SK-N-SH treated with all-trans-retinoic acid at 6 μM for 48 hours (cell line): Measurements from ENCODE around the gene KLHL26.
A peak's percentile ranks its signal among the peaks of the same experiment; 100 is the strongest.

ENCODE experiments used
- ATAC-seq: fragments of 200-7000 bp; cut with Tn5 transposase; 3 replicates; pipeline ENCODE4 v1.9.1; 2020; ENCODE audit warnings: mild to moderate bottlenecking, moderate library complexity
- ARNTL ChIP-seq: fragments of 450-650 bp; formaldehyde crosslinking; IDR thresholded peaks from 2 replicates; pipeline ENCODE4 v1.5.0; 2020; ENCODE audit warnings: low read depth, mild to moderate bottlenecking, moderate library complexity, borderline replicate concordance
- BACH2 ChIP-seq: fragments of 250-450 bp; sonication (Bioruptor Pico); IDR thresholded peaks from 2 replicates; pipeline ENCODE4 v1.9.0; 2021; ENCODE audit warnings: mild to moderate bottlenecking, borderline replicate concordance
- CREB5 ChIP-seq: fragments of 250-450 bp; sonication (Bioruptor Pico); IDR thresholded peaks from 2 replicates; pipeline ENCODE4 v1.5.1; 2020; ENCODE audit warnings: low read depth, mild to moderate bottlenecking, moderate library complexity
- ESRRG ChIP-seq: fragments of 250-450 bp; sonication (Bioruptor Pico); IDR thresholded peaks from 2 replicates; pipeline ENCODE4 v1.6.1; 2021; ENCODE audit warnings: mild to moderate bottlenecking
- GLIS3 ChIP-seq: fragments of 250-450 bp; sonication (Bioruptor Pico); IDR thresholded peaks from 2 replicates; pipeline ENCODE4 v1.5.0; 2020; ENCODE audit warnings: mild to moderate bottlenecking, moderate library complexity
- ISL1 ChIP-seq: fragments of 250-450 bp; sonication (Bioruptor Pico); IDR thresholded peaks from 2 replicates; pipeline ENCODE4 v2.1.2; 2022; ENCODE audit warnings: mild to moderate bottlenecking, moderate library complexity
- OSR1 ChIP-seq: fragments of 250-450 bp; sonication (Bioruptor Pico); IDR thresholded peaks from 2 replicates; pipeline ENCODE4 v1.8.0; 2022; ENCODE audit warnings: moderate library complexity, mild to moderate bottlenecking, inconsistent platforms
- PPARA ChIP-seq: fragments of 250-450 bp; sonication (Bioruptor Pico); IDR thresholded peaks from 2 replicates; pipeline ENCODE4 v1.5.0; 2020; ENCODE audit warnings: mild to moderate bottlenecking, borderline replicate concordance
- RARB ChIP-seq: fragments of 250-450 bp; sonication (Bioruptor Pico); IDR thresholded peaks from 2 replicates; pipeline ENCODE4 v1.8.0; 2021; ENCODE audit warnings: mild to moderate bottlenecking, moderate library complexity
- SNAI2 ChIP-seq: fragments of 250-450 bp; sonication (Bioruptor Pico); IDR thresholded peaks from 2 replicates; pipeline ENCODE4 v1.5.0; 2020; ENCODE audit warnings: mild to moderate bottlenecking, moderate library complexity
- TCF4 ChIP-seq: fragments of 250-450 bp; sonication (Bioruptor Pico); IDR thresholded peaks from 2 replicates; pipeline ENCODE4 v1.8.0; 2021; ENCODE audit warnings: mild to moderate bottlenecking, moderate library complexity, borderline replicate concordance
- TOX ChIP-seq: fragments of 250-450 bp; sonication (Bioruptor Pico); IDR thresholded peaks from 2 replicates; pipeline ENCODE4 v1.8.0; 2021; ENCODE audit warnings: mild to moderate bottlenecking, moderate library complexity, borderline replicate concordance
- ZC3H10 ChIP-seq: fragments of 250-450 bp; sonication (Bioruptor Pico); IDR thresholded peaks from 2 replicates; pipeline ENCODE4 v1.5.1; 2021; ENCODE audit warnings: mild to moderate bottlenecking, moderate library complexity
- ZFP3 ChIP-seq: fragments of 250-450 bp; sonication (Bioruptor Pico); IDR thresholded peaks from 2 replicates; pipeline ENCODE4 v1.5.0; 2020; ENCODE audit warnings: mild to moderate bottlenecking, moderate library complexity
- ZFP30 ChIP-seq: fragments of 450-650 bp; formaldehyde crosslinking; IDR thresholded peaks from 2 replicates; pipeline ENCODE4 v1.5.0; 2022; ENCODE audit warnings: mild to moderate bottlenecking, moderate library complexity
- ZNF565 ChIP-seq: fragments of 450-650 bp; formaldehyde crosslinking; conservative IDR thresholded peaks from 2 replicates; pipeline ENCODE4 v1.5.0; 2020; ENCODE audit warnings: low read depth, mild to moderate bottlenecking, moderate library complexity
- ZNF70 ChIP-seq: fragments of 450-650 bp; formaldehyde crosslinking; IDR thresholded peaks from 2 replicates; pipeline ENCODE4 v1.5.0; 2020; ENCODE audit warnings: mild to moderate bottlenecking, moderate library complexity
- ZNF8 ChIP-seq: fragments of 450-650 bp; formaldehyde crosslinking; IDR thresholded peaks from 2 replicates; pipeline ENCODE4 v1.5.0; 2020; ENCODE audit warnings: mild to moderate bottlenecking, moderate library complexity
- TF ChIP-seq, protein P1 (sequence below): fragments of 250-450 bp; sonication (Bioruptor Pico); IDR thresholded peaks from 2 replicates; pipeline ENCODE4 v1.5.1; 2021; ENCODE audit warnings: mild to moderate bottlenecking, moderate library complexity
- TF ChIP-seq, protein P2 (sequence below): fragments of 250-450 bp; sonication (Bioruptor Pico); IDR thresholded peaks from 2 replicates; pipeline ENCODE4 v1.8.0; 2020; ENCODE audit warnings: mild to moderate bottlenecking, moderate library complexity, borderline replicate concordance
- TF ChIP-seq, protein P3 (sequence below): fragments of 250-450 bp; sonication (Bioruptor Pico); IDR thresholded peaks from 2 replicates; pipeline ENCODE4 v1.5.0; 2020; ENCODE audit warnings: mild to moderate bottlenecking, moderate library complexity

KLHL26 gene

GRCh38 chr19:18612051-18612771, 24.6 kb upstream of the KLHL26 start:
- TF ChIP-seq, protein P1, sequence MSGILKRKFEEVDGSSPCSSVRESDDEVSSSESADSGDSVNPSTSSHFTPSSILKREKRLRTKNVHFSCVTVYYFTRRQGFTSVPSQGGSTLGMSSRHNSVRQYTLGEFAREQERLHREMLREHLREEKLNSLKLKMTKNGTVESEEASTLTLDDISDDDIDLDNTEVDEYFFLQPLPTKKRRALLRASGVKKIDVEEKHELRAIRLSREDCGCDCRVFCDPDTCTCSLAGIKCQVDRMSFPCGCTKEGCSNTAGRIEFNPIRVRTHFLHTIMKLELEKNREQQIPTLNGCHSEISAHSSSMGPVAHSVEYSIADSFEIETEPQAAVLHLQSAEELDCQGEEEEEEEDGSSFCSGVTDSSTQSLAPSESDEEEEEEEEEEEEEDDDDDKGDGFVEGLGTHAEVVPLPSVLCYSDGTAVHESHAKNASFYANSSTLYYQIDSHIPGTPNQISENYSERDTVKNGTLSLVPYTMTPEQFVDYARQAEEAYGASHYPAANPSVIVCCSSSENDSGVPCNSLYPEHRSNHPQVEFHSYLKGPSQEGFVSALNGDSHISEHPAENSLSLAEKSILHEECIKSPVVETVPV, result no peak
- TF ChIP-seq ZFP30 (CRISPR knock-in tag) (no peak), ZC3H10 (CRISPR knock-in tag) (no peak)
- ATAC-seq, result peak; percentile 25

- ATAC-seq, result peak; percentile 62
- TF ChIP-seq, protein P2, sequence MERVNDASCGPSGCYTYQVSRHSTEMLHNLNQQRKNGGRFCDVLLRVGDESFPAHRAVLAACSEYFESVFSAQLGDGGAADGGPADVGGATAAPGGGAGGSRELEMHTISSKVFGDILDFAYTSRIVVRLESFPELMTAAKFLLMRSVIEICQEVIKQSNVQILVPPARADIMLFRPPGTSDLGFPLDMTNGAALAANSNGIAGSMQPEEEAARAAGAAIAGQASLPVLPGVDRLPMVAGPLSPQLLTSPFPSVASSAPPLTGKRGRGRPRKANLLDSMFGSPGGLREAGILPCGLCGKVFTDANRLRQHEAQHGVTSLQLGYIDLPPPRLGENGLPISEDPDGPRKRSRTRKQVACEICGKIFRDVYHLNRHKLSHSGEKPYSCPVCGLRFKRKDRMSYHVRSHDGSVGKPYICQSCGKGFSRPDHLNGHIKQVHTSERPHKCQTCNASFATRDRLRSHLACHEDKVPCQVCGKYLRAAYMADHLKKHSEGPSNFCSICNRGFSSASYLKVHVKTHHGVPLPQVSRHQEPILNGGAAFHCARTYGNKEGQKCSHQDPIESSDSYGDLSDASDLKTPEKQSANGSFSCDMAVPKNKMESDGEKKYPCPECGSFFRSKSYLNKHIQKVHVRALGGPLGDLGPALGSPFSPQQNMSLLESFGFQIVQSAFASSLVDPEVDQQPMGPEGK (CRISPR knock-in tag), result no peak
- TF ChIP-seq TOX (CRISPR knock-in tag), result no peak
- TF ChIP-seq ZNF8 (CRISPR knock-in tag), result no peak
- TF ChIP-seq GLIS3 (CRISPR knock-in tag), result no peak
- no peak for TF ChIP-seq ESRRG
- TF ChIP-seq ARNTL (CRISPR knock-in tag), result no peak
- TF ChIP-seq ISL1 (CRISPR knock-in tag), result no peak
- TF ChIP-seq OSR1, result no peak
- TF ChIP-seq SNAI2 (CRISPR knock-in tag), result no peak
- no peak for TF ChIP-seq TCF4 (CRISPR knock-in tag)
- no peak for TF ChIP-seq RARB (CRISPR knock-in tag)
- no peak for TF ChIP-seq ZC3H10 (CRISPR knock-in tag)
- TF ChIP-seq, protein P1, result no peak
- TF ChIP-seq, protein P3, sequence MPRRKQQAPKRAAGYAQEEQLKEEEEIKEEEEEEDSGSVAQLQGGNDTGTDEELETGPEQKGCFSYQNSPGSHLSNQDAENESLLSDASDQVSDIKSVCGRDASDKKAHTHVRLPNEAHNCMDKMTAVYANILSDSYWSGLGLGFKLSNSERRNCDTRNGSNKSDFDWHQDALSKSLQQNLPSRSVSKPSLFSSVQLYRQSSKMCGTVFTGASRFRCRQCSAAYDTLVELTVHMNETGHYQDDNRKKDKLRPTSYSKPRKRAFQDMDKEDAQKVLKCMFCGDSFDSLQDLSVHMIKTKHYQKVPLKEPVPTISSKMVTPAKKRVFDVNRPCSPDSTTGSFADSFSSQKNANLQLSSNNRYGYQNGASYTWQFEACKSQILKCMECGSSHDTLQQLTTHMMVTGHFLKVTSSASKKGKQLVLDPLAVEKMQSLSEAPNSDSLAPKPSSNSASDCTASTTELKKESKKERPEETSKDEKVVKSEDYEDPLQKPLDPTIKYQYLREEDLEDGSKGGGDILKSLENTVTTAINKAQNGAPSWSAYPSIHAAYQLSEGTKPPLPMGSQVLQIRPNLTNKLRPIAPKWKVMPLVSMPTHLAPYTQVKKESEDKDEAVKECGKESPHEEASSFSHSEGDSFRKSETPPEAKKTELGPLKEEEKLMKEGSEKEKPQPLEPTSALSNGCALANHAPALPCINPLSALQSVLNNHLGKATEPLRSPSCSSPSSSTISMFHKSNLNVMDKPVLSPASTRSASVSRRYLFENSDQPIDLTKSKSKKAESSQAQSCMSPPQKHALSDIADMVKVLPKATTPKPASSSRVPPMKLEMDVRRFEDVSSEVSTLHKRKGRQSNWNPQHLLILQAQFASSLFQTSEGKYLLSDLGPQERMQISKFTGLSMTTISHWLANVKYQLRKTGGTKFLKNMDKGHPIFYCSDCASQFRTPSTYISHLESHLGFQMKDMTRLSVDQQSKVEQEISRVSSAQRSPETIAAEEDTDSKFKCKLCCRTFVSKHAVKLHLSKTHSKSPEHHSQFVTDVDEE (CRISPR knock-in tag), result no peak
- TF ChIP-seq BACH2, result no peak
- no peak for TF ChIP-seq ZFP3 (CRISPR knock-in tag)
- no peak for TF ChIP-seq PPARA (CRISPR knock-in tag)
- no peak for TF ChIP-seq ZNF70 (CRISPR knock-in tag)
These were observed 23.8 kb upstream of the KLHL26 start, which contains the start of gene TMEM59L for GRCh38 chr19:18612772-18613588. TMEM59L (plus strand) TSS chr19:18612870; CDS start chr19:18612959, 89 bp downstream.

GRCh38 chr19:18613589-18614234, 23.1 kb upstream of the KLHL26 start:
- no peak for ATAC-seq
- TF ChIP-seq ZFP3 (CRISPR knock-in tag) (no peak), ZC3H10 (CRISPR knock-in tag) (no peak), CREB5 (no peak), ZFP30 (CRISPR knock-in tag) (no peak), PPARA (CRISPR knock-in tag) (no peak), OSR1 (no peak), ARNTL (CRISPR knock-in tag) (no peak), ZNF565 (CRISPR knock-in tag) (no peak), RARB (CRISPR knock-in tag) (no peak)
- TF ChIP-seq, protein P3 (CRISPR knock-in tag), result no peak
- TF ChIP-seq, protein P2 (CRISPR knock-in tag), result no peak
